Activated naive CD4-positive, alpha-beta T cell treated with anti-CD3 and anti-CD28 coated beads, Interleukin-2, amount 50 U/mL, for 24 hours (primary cell): ENCODE data around the gene MACC1.
"Not testable (repeated sequence)": the region's sequence is repeated elsewhere in the genome, so short reads cannot be mapped to it uniquely, and the experiment has no call there.

Experiments used
- H3K27ac Mint-ChIP-seq: one replicate; pipeline ENCODE4 v1.8.0; 2021; ENCODE audit warnings: mild to moderate bottlenecking, mixed read lengths
- H3K27me3 Mint-ChIP-seq: one replicate; pipeline ENCODE4 v1.8.0; 2021; ENCODE audit warnings: mixed read lengths
- H3K36me3 Mint-ChIP-seq: one replicate; pipeline ENCODE4 v1.8.0; 2021; ENCODE audit warnings: mixed read lengths
- H3K4me1 Mint-ChIP-seq: one replicate; pipeline ENCODE4 v1.8.0; 2021; ENCODE audit warnings: mixed read lengths
- H3K4me3 Mint-ChIP-seq: one replicate; pipeline ENCODE4 v1.8.0; 2021; ENCODE audit warnings: mild to moderate bottlenecking, mixed read lengths
- H3K9me3 Mint-ChIP-seq: one replicate; pipeline ENCODE4 v1.8.0; 2021; ENCODE audit warnings: mixed read lengths

Gene MACC1

DNA sequence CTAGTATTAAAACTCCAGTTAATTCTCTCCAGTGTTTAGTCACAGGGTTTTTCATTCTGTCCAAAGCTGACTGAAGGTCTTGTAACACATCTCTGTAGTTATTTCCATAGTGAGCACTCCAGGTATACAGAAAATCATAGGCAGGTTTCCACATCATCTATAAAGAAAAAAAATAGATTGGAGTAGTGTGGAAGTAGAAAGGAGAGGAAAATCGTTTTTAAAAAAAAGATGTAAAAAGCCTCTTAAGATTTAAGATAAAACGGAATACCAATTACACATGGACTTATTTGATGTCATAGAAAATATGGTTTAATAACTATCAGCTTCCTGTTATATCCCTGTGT lies 76.2 kb downstream of the MACC1 start:
- Mint-ChIP-seq H3K9me3 (no peaks in the 10 kb centered on the region), H3K27ac (no peak overlapping the region), H3K27me3 (no peaks in the 10 kb centered on the region), H3K36me3 (no peaks in the 10 kb centered on the region), H3K4me3 (no peak overlapping the region), H3K4me1 (no peaks in the 10 kb centered on the region)

- H3K4me3 Mint-ChIP-seq, result no peak overlapping the region
- no peaks in the 10 kb centered on the region for H3K4me1 Mint-ChIP-seq
- no peaks in the 10 kb centered on the region for H3K9me3 Mint-ChIP-seq
- no peak overlapping the region for H3K27ac Mint-ChIP-seq
- no peaks in the 10 kb centered on the region for H3K27me3 Mint-ChIP-seq
- H3K36me3 Mint-ChIP-seq, result no peaks in the 10 kb centered on the region
These were observed 76.7 kb downstream of the MACC1 start for GRCh38 chr7:20140291-20141001.

DNA sequence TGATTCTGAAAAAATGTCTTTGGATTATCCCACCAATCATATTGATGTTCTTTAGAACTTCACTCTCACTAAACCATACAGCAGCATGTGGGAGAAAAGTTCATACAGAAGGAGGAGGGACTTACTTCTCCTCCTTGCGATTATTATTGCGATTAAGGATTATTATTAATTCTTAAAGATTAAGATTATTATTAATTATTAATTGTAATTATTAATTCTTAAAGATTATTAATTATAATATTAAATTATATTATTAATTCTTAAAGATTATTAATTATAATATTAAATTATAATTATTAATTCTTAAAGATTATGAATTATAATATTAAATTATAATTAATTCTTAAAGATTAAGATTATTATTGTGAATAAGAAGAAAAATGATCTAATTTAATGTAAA lies 80.5 kb downstream of the MACC1 start:
- no peaks in the 10 kb centered on the region for H3K27me3 Mint-ChIP-seq
- no peak overlapping the region for H3K27ac Mint-ChIP-seq
- no peaks in the 10 kb centered on the region for H3K4me1 Mint-ChIP-seq
- no peak overlapping the region for H3K4me3 Mint-ChIP-seq
- no peaks in the 10 kb centered on the region for H3K9me3 Mint-ChIP-seq
- no peaks in the 10 kb centered on the region for H3K36me3 Mint-ChIP-seq

- H3K4me1 Mint-ChIP-seq, result no peaks in the 10 kb centered on the region
- no peaks in the 10 kb centered on the region for H3K9me3 Mint-ChIP-seq
These were observed 83.4 kb downstream of the MACC1 start for GRCh38 chr7:20133803-20134202.

DNA sequence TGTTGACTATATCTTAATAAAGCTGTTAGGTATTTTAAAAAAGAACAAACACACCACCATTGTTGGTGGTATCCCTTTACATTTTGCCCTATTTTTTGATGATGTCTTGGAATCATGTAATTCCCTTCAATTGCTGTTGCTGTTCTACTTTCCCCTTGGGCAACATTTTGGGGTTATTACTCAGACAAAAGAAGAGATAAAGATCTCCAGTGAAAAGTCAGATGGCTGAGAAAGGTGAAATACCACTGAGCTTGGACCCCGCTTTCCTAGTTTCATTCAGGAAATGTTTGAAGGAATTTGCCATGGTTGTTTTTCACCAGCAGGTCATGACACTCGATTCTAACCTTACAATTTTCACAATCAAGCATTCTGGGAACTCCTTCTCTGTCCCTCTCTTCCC lies 84.6 kb downstream of the MACC1 start:
- H3K4me3 Mint-ChIP-seq, result no peak overlapping the region
- no peaks in the 10 kb centered on the region for H3K36me3 Mint-ChIP-seq
- no peaks in the 10 kb centered on the region for H3K27me3 Mint-ChIP-seq
- no peaks in the 10 kb centered on the region for H3K4me1 Mint-ChIP-seq
- H3K9me3 Mint-ChIP-seq, result no peaks in the 10 kb centered on the region
- no peak overlapping the region for H3K27ac Mint-ChIP-seq

More at GRCh38 chr7:20133803-20134202, 83.4 kb downstream of the MACC1 start:
- Mint-ChIP-seq H3K36me3 (no peaks in the 10 kb centered on the region), H3K4me3 (no peak overlapping the region), H3K27me3 (no peaks in the 10 kb centered on the region), H3K27ac (no peak overlapping the region)

GRCh38 chr7:20131776-20132175 lies 85.4 kb downstream of the MACC1 start:
- no peak overlapping the region for H3K4me3 Mint-ChIP-seq
- no peaks in the 10 kb centered on the region for H3K27me3 Mint-ChIP-seq
- H3K36me3 Mint-ChIP-seq, result no peaks in the 10 kb centered on the region
- H3K27ac Mint-ChIP-seq, result no peak overlapping the region
- H3K4me1 Mint-ChIP-seq, result no peaks in the 10 kb centered on the region
- no peaks in the 10 kb centered on the region for H3K9me3 Mint-ChIP-seq

DNA sequence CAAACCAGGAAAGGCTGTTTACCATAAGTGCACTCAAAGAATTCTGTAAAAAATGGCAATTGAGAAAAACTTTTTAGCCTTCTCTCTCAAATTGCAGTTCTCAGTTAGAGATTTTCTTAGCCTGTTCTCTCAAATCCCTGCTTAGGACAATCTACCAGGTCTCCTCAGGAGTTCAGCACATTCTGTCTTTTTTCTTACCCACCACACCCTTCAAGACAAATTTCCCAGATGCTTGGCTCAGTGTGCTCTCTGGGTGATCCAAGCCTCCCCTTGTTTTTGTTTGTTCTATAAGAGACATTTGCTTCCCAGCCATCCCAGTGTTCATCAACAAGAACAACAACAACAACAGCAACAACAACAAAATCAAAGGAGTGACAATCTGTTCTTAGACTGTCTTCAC lies 87.3 kb downstream of the MACC1 start:
- Mint-ChIP-seq H3K27me3 (no peaks in the 10 kb centered on the region), H3K9me3 (no peaks in the 10 kb centered on the region), H3K36me3 (no peaks in the 10 kb centered on the region), H3K27ac (no peak overlapping the region), H3K4me1 (no peaks in the 10 kb centered on the region), H3K4me3 (no peak overlapping the region)

GRCh38 chr7:20128001-20128400 lies 89.2 kb downstream of the MACC1 start:
- no peaks in the 10 kb centered on the region for H3K36me3 Mint-ChIP-seq
- H3K9me3 Mint-ChIP-seq, result no peaks in the 10 kb centered on the region
- H3K27me3 Mint-ChIP-seq, result no peaks in the 10 kb centered on the region
- H3K27ac Mint-ChIP-seq, result no peak overlapping the region
- no peak overlapping the region for H3K4me3 Mint-ChIP-seq
- no peaks in the 10 kb centered on the region for H3K4me1 Mint-ChIP-seq

- not testable (repeated sequence) for H3K27me3 Mint-ChIP-seq, H3K27ac Mint-ChIP-seq, H3K4me1 Mint-ChIP-seq, H3K36me3 Mint-ChIP-seq, H3K4me3 Mint-ChIP-seq, H3K9me3 Mint-ChIP-seq
These were observed 91.1 kb downstream of the MACC1 start for GRCh38 chr7:20126060-20126459.

- H3K27ac Mint-ChIP-seq, H3K4me1 Mint-ChIP-seq, H3K4me3 Mint-ChIP-seq, H3K27me3 Mint-ChIP-seq, H3K9me3 Mint-ChIP-seq, H3K36me3 Mint-ChIP-seq: not testable (repeated sequence)
These were observed 93.1 kb downstream of the MACC1 start for GRCh38 chr7:20124087-20124486.

DNA sequence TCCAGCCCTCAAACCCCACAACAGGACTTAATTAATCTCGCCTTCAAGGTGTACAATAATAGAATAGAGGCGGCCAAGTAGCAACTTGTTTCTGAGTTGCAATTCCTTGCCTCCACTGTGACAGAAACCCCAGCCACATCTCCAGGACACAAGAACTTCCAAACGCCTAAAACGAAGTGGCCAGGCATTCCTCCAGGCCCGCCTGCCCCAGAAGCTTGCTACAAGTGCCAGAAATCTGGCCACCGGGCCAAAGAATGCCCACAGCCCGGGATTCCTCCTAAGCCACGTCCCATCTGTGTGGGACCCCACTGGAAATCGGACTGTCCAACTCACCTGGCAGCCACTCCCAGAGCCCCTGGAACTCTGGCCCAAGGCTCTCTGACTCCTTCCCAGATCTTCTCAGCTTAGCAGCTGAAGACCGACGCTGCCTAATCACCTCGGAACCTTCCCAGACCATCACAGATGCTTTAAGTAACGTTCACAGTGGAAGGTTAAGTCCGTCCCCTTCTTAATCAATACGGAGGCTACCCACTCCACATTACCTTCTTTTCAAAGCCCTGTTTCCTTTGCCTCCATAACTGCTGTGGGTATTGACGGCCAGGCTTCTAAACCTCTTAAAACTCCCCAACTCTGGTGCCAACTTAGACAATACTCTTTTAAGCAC lies 94.4 kb downstream of the MACC1 start:
- H3K4me1 Mint-ChIP-seq, H3K4me3 Mint-ChIP-seq, H3K27me3 Mint-ChIP-seq, H3K9me3 Mint-ChIP-seq, H3K36me3 Mint-ChIP-seq, H3K27ac Mint-ChIP-seq: not testable (repeated sequence)

- Mint-ChIP-seq H3K27ac (no peak overlapping the region), H3K27me3 (no peaks in the 10 kb centered on the region), H3K4me1 (no peaks in the 10 kb centered on the region), H3K36me3 (no peaks in the 10 kb centered on the region), H3K4me3 (no peak overlapping the region), H3K9me3 (no peaks in the 10 kb centered on the region)
These were observed 95.1 kb downstream of the MACC1 start for GRCh38 chr7:20122073-20122472.

- Mint-ChIP-seq H3K9me3 (no peaks in the 10 kb centered on the region), H3K4me3 (no peak overlapping the region), H3K27ac (no peak overlapping the region), H3K36me3 (no peaks in the 10 kb centered on the region), H3K27me3 (no peaks in the 10 kb centered on the region), H3K4me1 (no peaks in the 10 kb centered on the region)
These were observed 95.8 kb downstream of the MACC1 start for GRCh38 chr7:20121404-20121803.

- not testable (repeated sequence) for H3K27me3 Mint-ChIP-seq, H3K9me3 Mint-ChIP-seq, H3K4me3 Mint-ChIP-seq, H3K27ac Mint-ChIP-seq, H3K36me3 Mint-ChIP-seq, H3K4me1 Mint-ChIP-seq
These were observed 96.5 kb downstream of the MACC1 start for GRCh38 chr7:20120611-20121168.

DNA sequence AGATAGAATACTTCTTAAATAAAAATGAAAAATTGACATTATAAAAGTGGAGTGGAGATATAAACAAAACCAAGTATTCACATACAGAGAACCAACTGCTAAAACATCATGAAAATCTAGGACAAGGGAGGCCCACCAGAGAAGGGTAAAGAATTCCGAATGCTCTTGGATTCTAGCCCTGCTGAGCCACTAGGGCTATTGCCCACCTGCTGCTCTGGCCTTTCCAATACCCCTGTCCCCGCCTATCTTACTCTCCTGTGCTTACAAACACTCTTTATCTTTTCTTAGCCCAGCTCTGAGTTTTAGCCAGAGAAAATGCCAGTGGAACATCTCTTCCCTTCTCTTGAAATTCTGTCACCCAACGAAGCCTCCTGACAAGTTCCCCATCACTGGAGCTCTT lies 100.3 kb downstream of the MACC1 start:
- Mint-ChIP-seq H3K36me3 (no peaks in the 10 kb centered on the region), H3K4me3 (no peak overlapping the region), H3K4me1 (no peaks in the 10 kb centered on the region), H3K27ac (no peak overlapping the region), H3K9me3 (no peaks in the 10 kb centered on the region), H3K27me3 (no peaks in the 10 kb centered on the region)

GRCh38 chr7:20114468-20114867 lies 102.7 kb downstream of the MACC1 start:
- no peaks in the 10 kb centered on the region for H3K9me3 Mint-ChIP-seq
- H3K4me1 Mint-ChIP-seq, result no peaks in the 10 kb centered on the region
- H3K27ac Mint-ChIP-seq, result no peak overlapping the region
- no peak overlapping the region for H3K4me3 Mint-ChIP-seq
- H3K27me3 Mint-ChIP-seq, result no peaks in the 10 kb centered on the region
- H3K36me3 Mint-ChIP-seq, result no peaks in the 10 kb centered on the region
